22Rv1 (cell line): ENCODE results near the gene AIP.

Source experiments
- ZFX ChIP-seq: fragments of 450-650 bp; IDR thresholded peaks from 2 replicates; pipeline ENCODE4 v1.6.1; 2017; ENCODE audit warnings: antibody characterized with exemption, borderline replicate concordance
- TF ChIP-seq, protein P1 (sequence below): fragments of 450-650 bp; IDR thresholded peaks from 2 replicates; pipeline ENCODE4 v1.5.1; 2017; ENCODE audit warnings: mild to moderate bottlenecking

DNA sequence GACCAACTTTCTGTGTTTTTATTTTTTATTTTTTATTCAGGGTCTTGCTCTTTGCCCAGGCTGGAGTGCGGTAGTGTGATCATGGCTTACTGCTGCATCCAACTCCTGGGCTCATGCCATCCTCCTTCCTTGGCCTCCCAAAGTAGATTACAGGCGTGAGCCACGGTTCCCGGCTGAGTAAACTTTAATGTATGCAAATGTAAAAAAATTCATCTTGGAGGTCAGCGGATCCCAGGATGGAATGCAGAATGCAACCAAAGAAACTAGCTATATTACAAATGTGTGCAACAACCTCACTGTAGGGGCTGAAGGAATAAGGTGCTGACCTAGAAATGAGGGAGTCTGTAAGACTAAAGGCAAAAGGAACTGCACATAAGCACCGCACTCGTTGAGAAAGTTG lies 31.3 kb downstream of the AIP start:
- TF ChIP-seq, protein P1, sequence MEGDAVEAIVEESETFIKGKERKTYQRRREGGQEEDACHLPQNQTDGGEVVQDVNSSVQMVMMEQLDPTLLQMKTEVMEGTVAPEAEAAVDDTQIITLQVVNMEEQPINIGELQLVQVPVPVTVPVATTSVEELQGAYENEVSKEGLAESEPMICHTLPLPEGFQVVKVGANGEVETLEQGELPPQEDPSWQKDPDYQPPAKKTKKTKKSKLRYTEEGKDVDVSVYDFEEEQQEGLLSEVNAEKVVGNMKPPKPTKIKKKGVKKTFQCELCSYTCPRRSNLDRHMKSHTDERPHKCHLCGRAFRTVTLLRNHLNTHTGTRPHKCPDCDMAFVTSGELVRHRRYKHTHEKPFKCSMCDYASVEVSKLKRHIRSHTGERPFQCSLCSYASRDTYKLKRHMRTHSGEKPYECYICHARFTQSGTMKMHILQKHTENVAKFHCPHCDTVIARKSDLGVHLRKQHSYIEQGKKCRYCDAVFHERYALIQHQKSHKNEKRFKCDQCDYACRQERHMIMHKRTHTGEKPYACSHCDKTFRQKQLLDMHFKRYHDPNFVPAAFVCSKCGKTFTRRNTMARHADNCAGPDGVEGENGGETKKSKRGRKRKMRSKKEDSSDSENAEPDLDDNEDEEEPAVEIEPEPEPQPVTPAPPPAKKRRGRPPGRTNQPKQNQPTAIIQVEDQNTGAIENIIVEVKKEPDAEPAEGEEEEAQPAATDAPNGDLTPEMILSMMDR: no peak
- no peak for TF ChIP-seq ZFX
